Ishikawa (cell line): ENCODE measurements around the gene CRMP1.

Experiments
- CEBPB ChIP-seq: IDR thresholded peaks from 2 replicates; pipeline ENCODE4 v1.6.1; 2012
- CREB1 ChIP-seq: IDR thresholded peaks from 2 replicates; pipeline ENCODE4 v1.6.1; 2012; ENCODE audit warnings: low read depth
- EGR1 ChIP-seq: IDR thresholded peaks from 2 replicates; pipeline ENCODE4 v1.6.1; 2012
- EP300 ChIP-seq: IDR thresholded peaks from 2 replicates; pipeline ENCODE4 v1.6.1; 2012; ENCODE audit warnings: borderline replicate concordance
- FOXM1 ChIP-seq: IDR thresholded peaks from 2 replicates; pipeline ENCODE4 v1.6.1; 2012; ENCODE audit warnings: low read depth, borderline replicate concordance
- NFIC ChIP-seq: IDR thresholded peaks from 2 replicates; pipeline ENCODE4 v1.6.1; 2012
- RAD21 ChIP-seq: IDR thresholded peaks from 2 replicates; pipeline ENCODE4 v1.6.1; 2012; ENCODE audit warnings: low read depth
- TAF1 ChIP-seq: IDR thresholded peaks from 2 replicates; pipeline ENCODE4 v1.6.1; 2012; ENCODE audit warnings: low read depth, mild to moderate bottlenecking
- TCF12 ChIP-seq: IDR thresholded peaks from 2 replicates; pipeline ENCODE4 v1.6.1; 2012; ENCODE audit warnings: low read depth
- TEAD4 ChIP-seq: IDR thresholded peaks from 2 replicates; pipeline ENCODE4 v1.6.1; 2012
- YY1 ChIP-seq: IDR thresholded peaks from 2 replicates; pipeline ENCODE4 v1.6.1; 2012; ENCODE audit warnings: low read depth
- ZBTB7A ChIP-seq: IDR thresholded peaks from 2 replicates; pipeline ENCODE4 v1.6.1; 2012; ENCODE audit warnings: low read depth
- TF ChIP-seq, protein P1 (sequence below): IDR thresholded peaks from 2 replicates; pipeline ENCODE4 v1.6.1; 2012; ENCODE audit warnings: low read depth, mild to moderate bottlenecking
- TF ChIP-seq, protein P2 (sequence below): IDR thresholded peaks from 2 replicates; pipeline ENCODE4 v1.6.1; 2012

- TF ChIP-seq TAF1 (no peak), CREB1 (no peak), TCF12 (no peak), TEAD4 (no peak), EGR1 (no peak), EP300 (no peak), NFIC (no peak), RAD21 (no peak), FOXM1 (no peak), YY1 (no peak), ZBTB7A (no peak), CEBPB (no peak)
- TF ChIP-seq, protein P1, sequence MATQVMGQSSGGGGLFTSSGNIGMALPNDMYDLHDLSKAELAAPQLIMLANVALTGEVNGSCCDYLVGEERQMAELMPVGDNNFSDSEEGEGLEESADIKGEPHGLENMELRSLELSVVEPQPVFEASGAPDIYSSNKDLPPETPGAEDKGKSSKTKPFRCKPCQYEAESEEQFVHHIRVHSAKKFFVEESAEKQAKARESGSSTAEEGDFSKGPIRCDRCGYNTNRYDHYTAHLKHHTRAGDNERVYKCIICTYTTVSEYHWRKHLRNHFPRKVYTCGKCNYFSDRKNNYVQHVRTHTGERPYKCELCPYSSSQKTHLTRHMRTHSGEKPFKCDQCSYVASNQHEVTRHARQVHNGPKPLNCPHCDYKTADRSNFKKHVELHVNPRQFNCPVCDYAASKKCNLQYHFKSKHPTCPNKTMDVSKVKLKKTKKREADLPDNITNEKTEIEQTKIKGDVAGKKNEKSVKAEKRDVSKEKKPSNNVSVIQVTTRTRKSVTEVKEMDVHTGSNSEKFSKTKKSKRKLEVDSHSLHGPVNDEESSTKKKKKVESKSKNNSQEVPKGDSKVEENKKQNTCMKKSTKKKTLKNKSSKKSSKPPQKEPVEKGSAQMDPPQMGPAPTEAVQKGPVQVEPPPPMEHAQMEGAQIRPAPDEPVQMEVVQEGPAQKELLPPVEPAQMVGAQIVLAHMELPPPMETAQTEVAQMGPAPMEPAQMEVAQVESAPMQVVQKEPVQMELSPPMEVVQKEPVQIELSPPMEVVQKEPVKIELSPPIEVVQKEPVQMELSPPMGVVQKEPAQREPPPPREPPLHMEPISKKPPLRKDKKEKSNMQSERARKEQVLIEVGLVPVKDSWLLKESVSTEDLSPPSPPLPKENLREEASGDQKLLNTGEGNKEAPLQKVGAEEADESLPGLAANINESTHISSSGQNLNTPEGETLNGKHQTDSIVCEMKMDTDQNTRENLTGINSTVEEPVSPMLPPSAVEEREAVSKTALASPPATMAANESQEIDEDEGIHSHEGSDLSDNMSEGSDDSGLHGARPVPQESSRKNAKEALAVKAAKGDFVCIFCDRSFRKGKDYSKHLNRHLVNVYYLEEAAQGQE = no peak
- TF ChIP-seq, protein P2, sequence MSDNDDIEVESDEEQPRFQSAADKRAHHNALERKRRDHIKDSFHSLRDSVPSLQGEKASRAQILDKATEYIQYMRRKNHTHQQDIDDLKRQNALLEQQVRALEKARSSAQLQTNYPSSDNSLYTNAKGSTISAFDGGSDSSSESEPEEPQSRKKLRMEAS = no peak
Measured at GRCh38 chr4:5905714-5906113, 12.8 kb upstream of the CRMP1 start.
